H9 (cell line): ENCODE measurements around the gene HPS4. TPM values are rescaled to one million over a fixed set of nuclear protein-coding genes. Genes with fewer than 3 reads are reported as not detected.

ENCODE experiments used
- DNase-seq: peaks from one replicate; pipeline ENCODE4 v3.0.0-alpha.2; 2017
- H2AFZ ChIP-seq: one replicate; pipeline ENCODE4 v1.6.1; 2013; ENCODE audit warnings: mild to moderate bottlenecking, low read length, control low read depth, moderate library complexity
- H2AK5ac ChIP-seq: 2 replicates; pipeline ENCODE4 v1.6.1; 2013; ENCODE audit warnings: low read length, control low read depth, mixed read lengths; ENCODE audit not compliant: insufficient read length
- H2BK120ac ChIP-seq: one replicate; pipeline ENCODE4 v1.6.1; 2013; ENCODE audit warnings: low read depth, mild to moderate bottlenecking, low read length, control low read depth, inconsistent platforms; ENCODE audit not compliant: poor library complexity, severe bottlenecking
- H2BK12ac ChIP-seq: 2 replicates; pipeline ENCODE4 v1.6.1; 2013; ENCODE audit warnings: low read length, control low read depth, mixed read lengths, low read depth; ENCODE audit not compliant: insufficient read length
- H2BK15ac ChIP-seq: 2 replicates; pipeline ENCODE4 v1.6.1; 2013; ENCODE audit warnings: low read depth, low read length, control low read depth
- H2BK20ac ChIP-seq: one replicate; pipeline ENCODE4 v1.6.1; 2013; ENCODE audit warnings: low read depth, mild to moderate bottlenecking, low read length, control low read depth, inconsistent platforms; ENCODE audit not compliant: poor library complexity, severe bottlenecking
- H2BK5ac ChIP-seq: 2 replicates; pipeline ENCODE4 v1.6.1; 2013; ENCODE audit warnings: low read length, control low read depth, mixed read lengths; ENCODE audit not compliant: insufficient read length
- H3K14ac ChIP-seq: 2 replicates; pipeline ENCODE4 v1.6.1; 2013; ENCODE audit warnings: low read length, control low read depth; ENCODE audit not compliant: insufficient read depth
- H3K18ac ChIP-seq: 2 replicates; pipeline ENCODE4 v1.6.1; 2013; ENCODE audit warnings: low read depth, mild to moderate bottlenecking, mixed read lengths, low read length, control low read depth; ENCODE audit not compliant: insufficient read length
- H3K23ac ChIP-seq: 2 replicates; pipeline ENCODE4 v1.6.1; 2013; ENCODE audit warnings: low read length, control low read depth, mixed read lengths, low read depth; ENCODE audit not compliant: insufficient read length
- H3K23me2 ChIP-seq: 2 replicates; pipeline ENCODE4 v1.6.1; 2013; ENCODE audit warnings: low read depth, mild to moderate bottlenecking, mixed read lengths, low read length, control low read depth; ENCODE audit not compliant: insufficient read length, poor library complexity, severe bottlenecking
- H3K27ac ChIP-seq: 2 replicates; pipeline ENCODE4 v1.5.1; 2013; ENCODE audit warnings: low read length, control low read depth, mixed read lengths, low read depth; ENCODE audit not compliant: insufficient read length
- H3K27me3 ChIP-seq: 2 replicates; pipeline ENCODE4 v1.6.1; 2013; ENCODE audit warnings: low read length, control low read depth, inconsistent platforms; ENCODE audit not compliant: insufficient read depth
- H3K4ac ChIP-seq: 2 replicates; pipeline ENCODE4 v1.6.1; 2013; ENCODE audit warnings: low read depth, mild to moderate bottlenecking, control low read depth, inconsistent platforms, low read length, moderate library complexity
- H3K4me1 ChIP-seq: 2 replicates; pipeline ENCODE4 v1.6.1; 2013; ENCODE audit warnings: low read length, control low read depth, inconsistent platforms; ENCODE audit not compliant: insufficient read depth
- H3K4me2 ChIP-seq: 2 replicates; pipeline ENCODE4 v1.6.1; 2013; ENCODE audit warnings: low read length, control low read depth, mixed read lengths; ENCODE audit not compliant: insufficient read length, insufficient read depth
- H3K56ac ChIP-seq: 2 replicates; pipeline ENCODE4 v1.6.1; 2013; ENCODE audit warnings: low read depth, mild to moderate bottlenecking, mixed read lengths, low read length, control low read depth; ENCODE audit not compliant: insufficient read length
- H3K79me1 ChIP-seq: 2 replicates; pipeline ENCODE4 v1.6.1; 2013; ENCODE audit warnings: low read depth, mild to moderate bottlenecking, moderate library complexity, low read length, control low read depth, inconsistent platforms; ENCODE audit not compliant: insufficient read depth, poor library complexity, severe bottlenecking
- H3K79me2 ChIP-seq: 2 replicates; pipeline ENCODE4 v1.6.1; 2013; ENCODE audit warnings: low read length, control low read depth, inconsistent platforms; ENCODE audit not compliant: insufficient read depth
- H3K9ac ChIP-seq: 2 replicates; pipeline ENCODE4 v1.6.1; 2013; ENCODE audit warnings: low read length, control low read depth, mixed read lengths; ENCODE audit not compliant: insufficient read length; ENCODE audit errors: extremely low read depth
- H3K9me3 ChIP-seq: one replicate; pipeline ENCODE4 v1.6.1; 2013; ENCODE audit warnings: low read depth, low read length, inconsistent platforms; ENCODE audit not compliant: control insufficient read depth
- H3T11ph ChIP-seq: one replicate; pipeline ENCODE4 v1.6.1; 2013; ENCODE audit warnings: mild to moderate bottlenecking, low read length, control low read depth, inconsistent platforms
- H4K20me1 ChIP-seq: one replicate; pipeline ENCODE4 v1.6.1; 2013; ENCODE audit not compliant: control insufficient read depth, insufficient read length, insufficient read depth
- H4K5ac ChIP-seq: 2 replicates; pipeline ENCODE4 v1.6.1; 2013; ENCODE audit warnings: low read depth, mild to moderate bottlenecking, mixed read lengths, low read length, control low read depth; ENCODE audit not compliant: insufficient read length
- H4K8ac ChIP-seq: replicated peaks from 2 replicates; pipeline ENCODE4 v1.6.1; 2013; ENCODE audit warnings: low read length, control low read depth, mixed read lengths, low read depth; ENCODE audit not compliant: insufficient read length
- H4K91ac ChIP-seq: 2 replicates; pipeline ENCODE4 v1.6.1; 2013; ENCODE audit warnings: low read depth, mild to moderate bottlenecking, moderate library complexity, mixed read lengths, low read length, control low read depth; ENCODE audit not compliant: insufficient read length
- H3K27ac Mint-ChIP-seq, 3 experiments: 2 replicates in 2 of 3; 3 replicates in 1 of 3; pipeline ENCODE4 v1.8.0; 2020 to 2021; ENCODE audit warnings: mixed read lengths in 3 of 3, mild to moderate bottlenecking in 1 of 3, moderate library complexity in 1 of 3
- H3K27me3 Mint-ChIP-seq: 2 replicates; pipeline ENCODE4 v1.8.0; 2021; ENCODE audit warnings: low read depth, mild to moderate bottlenecking, moderate library complexity, mixed read lengths
- H3K36me3 Mint-ChIP-seq, 3 experiments: 2 replicates in 2 of 3; 3 replicates in 1 of 3; pipeline ENCODE4 v1.8.0; 2020 to 2021; ENCODE audit warnings: low read depth in 3 of 3, mixed read lengths in 3 of 3; ENCODE audit not compliant: insufficient read depth in 1 of 3
- H3K4me1 Mint-ChIP-seq, 2 experiments: 2 replicates each; pipeline ENCODE4 v1.8.0; 2020; ENCODE audit warnings: mixed read lengths in 2 of 2
- H3K4me3 Mint-ChIP-seq, 2 experiments: 2 replicates in 1 of 2; 3 replicates in 1 of 2; pipeline ENCODE4 v1.8.0; 2020 to 2021; ENCODE audit warnings: mild to moderate bottlenecking in 2 of 2, mixed read lengths in 2 of 2, moderate library complexity in 1 of 2
- H3K9me3 Mint-ChIP-seq, 2 experiments: 2 replicates in 1 of 2; 3 replicates in 1 of 2; pipeline ENCODE4 v1.8.0; 2020; ENCODE audit warnings: mild to moderate bottlenecking in 2 of 2, mixed read lengths in 2 of 2, moderate library complexity in 1 of 2
- WGBS: extraction: QIAGEN DNeasy Blood & Tissue Kit; methylation state at CpG from one replicate; pipeline ENCODE4 v1.1.7; 2013; ENCODE audit warnings: missing lambda C conversion rate, low lambda C conversion rate, mixed read lengths; ENCODE audit not compliant: insufficient read length; ENCODE audit errors: extremely low coverage; 5-methylcytosine and 5-hydroxymethylcytosine counted together
- total RNA-seq: library from RNA; stranded (reverse); gene quantifications from 2 replicates; pipeline ENCODE4 v1.2.1, GENCODE V29; 2021
- TF ChIP-seq, protein P1 (sequence below): fragments of 200-600 bp; sonication (generic); conservative IDR thresholded peaks from 3 replicates; pipeline ENCODE4 v1.8.0; 2021; ENCODE audit warnings: antibody characterized with exemption, mild to moderate bottlenecking

HPS4 gene
- total RNA-seq, 1 experiment from 2014 or later, result 26.2 TPM

DNA sequence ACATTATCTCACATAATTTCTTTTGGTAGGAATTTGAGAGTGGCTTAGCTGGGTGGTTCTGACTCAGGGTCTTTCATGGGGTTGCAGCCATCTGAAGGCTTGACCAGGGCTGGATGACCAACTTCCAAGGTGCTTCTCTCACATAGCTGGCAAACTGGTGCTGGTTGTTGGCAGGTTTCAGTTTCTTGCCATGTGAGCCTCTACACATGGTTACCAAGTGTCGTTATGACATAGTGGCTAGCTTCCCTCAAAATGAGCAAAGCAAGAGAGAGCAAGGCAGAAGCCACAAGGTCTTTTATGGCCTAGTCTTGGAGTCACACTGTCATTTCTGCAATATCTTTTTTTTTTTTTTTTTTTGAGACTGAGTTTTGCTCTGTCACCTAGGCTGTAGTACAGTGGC, 32.9 kb upstream of the HPS4 start:
- Histone ChIP-seq H2BK12ac (no peak overlapping the region), H3K23me2 (peaks cover 9% of the 10 kb centered on the region), H2BK120ac (no peak overlapping the region), H4K5ac (no peak overlapping the region), H2BK20ac (no peak overlapping the region), H3K79me1 (no peaks in the 10 kb centered on the region), H3K4me2 (no peak overlapping the region), H3K56ac (no peak overlapping the region), H4K8ac (no peak overlapping the region), H2AFZ (no peak overlapping the region), H3K18ac (no peak overlapping the region), H2AK5ac (no peak overlapping the region), H3K27me3 (no peaks in the 10 kb centered on the region), H3K14ac (no peak overlapping the region), H4K20me1 (no peaks in the 10 kb centered on the region), H3K4me1 (peaks cover 1% of the 10 kb centered on the region), H2BK5ac (no peak overlapping the region), H3K27ac (no peak overlapping the region), H4K91ac (no peak overlapping the region), H3K23ac (no peak overlapping the region), H3K9ac (no peak overlapping the region), H2BK15ac (no peak overlapping the region), H3K4ac (no peak overlapping the region), H3K79me2 (peaks cover 1% of the 10 kb centered on the region), H3K9me3 (no peaks in the 10 kb centered on the region), H3T11ph (no peak overlapping the region)
- Mint-ChIP-seq H3K27me3 (no peaks in the 10 kb centered on the region), H3K4me1 (peaks cover 13 to 17% of the 10 kb centered on the region in 2 experiments), H3K27ac (no peak overlapping the region; a peak in 1 of 7 replicates), H3K36me3 (peaks cover 0 to 3% (median 0%) of the 10 kb centered on the region in 3 experiments; a peak in 1 of 7 replicates), H3K4me3 (no peak overlapping the region), H3K9me3 (no peaks in the 10 kb centered on the region)
- no peak for DNase-seq
- TF ChIP-seq, protein P1, sequence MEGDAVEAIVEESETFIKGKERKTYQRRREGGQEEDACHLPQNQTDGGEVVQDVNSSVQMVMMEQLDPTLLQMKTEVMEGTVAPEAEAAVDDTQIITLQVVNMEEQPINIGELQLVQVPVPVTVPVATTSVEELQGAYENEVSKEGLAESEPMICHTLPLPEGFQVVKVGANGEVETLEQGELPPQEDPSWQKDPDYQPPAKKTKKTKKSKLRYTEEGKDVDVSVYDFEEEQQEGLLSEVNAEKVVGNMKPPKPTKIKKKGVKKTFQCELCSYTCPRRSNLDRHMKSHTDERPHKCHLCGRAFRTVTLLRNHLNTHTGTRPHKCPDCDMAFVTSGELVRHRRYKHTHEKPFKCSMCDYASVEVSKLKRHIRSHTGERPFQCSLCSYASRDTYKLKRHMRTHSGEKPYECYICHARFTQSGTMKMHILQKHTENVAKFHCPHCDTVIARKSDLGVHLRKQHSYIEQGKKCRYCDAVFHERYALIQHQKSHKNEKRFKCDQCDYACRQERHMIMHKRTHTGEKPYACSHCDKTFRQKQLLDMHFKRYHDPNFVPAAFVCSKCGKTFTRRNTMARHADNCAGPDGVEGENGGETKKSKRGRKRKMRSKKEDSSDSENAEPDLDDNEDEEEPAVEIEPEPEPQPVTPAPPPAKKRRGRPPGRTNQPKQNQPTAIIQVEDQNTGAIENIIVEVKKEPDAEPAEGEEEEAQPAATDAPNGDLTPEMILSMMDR, result no peak
- no CpG with 5 or more reads among the region's 1 CpG for WGBS
